Limb (tissue), 2 donors: ENCODE data around the gene CLN6.
"Not testable (repeated sequence)": the region's sequence is repeated elsewhere in the genome, so short reads cannot be mapped to it uniquely, and the experiment has no call there.

Source experiments
- DNase-seq, 2 donors: peaks; one replicate each; pipeline ENCODE4 v3.0.0-alpha.2; 2016; ENCODE audit errors: extremely low spot score in 2 of 2

The CLN6 gene

GRCh38 chr15:68224108-68224507 lies 5.4 kb downstream of the CLN6 start:
- no peak for DNase-seq

- DNase-seq: no peak
Measured at GRCh38 chr15:68223171-68223570, 6.4 kb downstream of the CLN6 start.

GRCh38 chr15:68222432-68222743 lies 7.1 kb downstream of the CLN6 start:
- not testable (repeated sequence) for DNase-seq

GRCh38 chr15:68221530-68222431 lies 7.7 kb downstream of the CLN6 start:
- not testable (repeated sequence) for DNase-seq

- no peak for DNase-seq
Measured at GRCh38 chr15:68220967-68221366, 8.6 kb downstream of the CLN6 start.

GRCh38 chr15:68220489-68220888 lies 9.0 kb downstream of the CLN6 start:
- DNase-seq: no peak

GRCh38 chr15:68218847-68219798 lies 10.4 kb downstream of the CLN6 start:
- DNase-seq: no peak

GRCh38 chr15:68218331-68218730 lies 11.2 kb downstream of the CLN6 start:
- DNase-seq: no peak

- no peak for DNase-seq
Measured at GRCh38 chr15:68217341-68217740, 12.2 kb downstream of the CLN6 start.

- DNase-seq: no peak
Measured at GRCh38 chr15:68214838-68215254, 14.7 kb downstream of the CLN6 start.

- no peak for DNase-seq
Measured at GRCh38 chr15:68213991-68214837, 15.3 kb downstream of the CLN6 start.

GRCh38 chr15:68213491-68213845 lies 16.1 kb downstream of the CLN6 start:
- not testable (repeated sequence) for DNase-seq

GRCh38 chr15:68211656-68212320 lies 17.7 kb downstream of the CLN6 start:
- DNase-seq: no peak

GRCh38 chr15:68210821-68211655 lies 18.5 kb downstream of the CLN6 start:
- peak; percentile 43 to 88 for DNase-seq

GRCh38 chr15:68210409-68210756 lies 19.1 kb downstream of the CLN6 start:
- no peak for DNase-seq

- no peak for DNase-seq
Measured at GRCh38 chr15:68209735-68210408, 19.7 kb downstream of the CLN6 start.

GRCh38 chr15:68209272-68209671 lies 20.3 kb downstream of the CLN6 start:
- DNase-seq: no peak

GRCh38 chr15:68208636-68209240 lies 20.8 kb downstream of the CLN6 start:
- no peak for DNase-seq

- DNase-seq: no peak
Measured at GRCh38 chr15:68208136-68208535, 21.4 kb downstream of the CLN6 start.
